Mesenchymal stem cell (in vitro differentiated cells and primary cell): ENCODE measurements around the gene CCDC47.

ENCODE experiments used
- DNase-seq: peaks from one replicate; pipeline ENCODE4 v3.0.0-alpha.2; 2013
- H2AFZ ChIP-seq: one replicate; pipeline ENCODE4 v1.6.1; 2013; ENCODE audit warnings: low read depth, mild to moderate bottlenecking, control low read depth, inconsistent platforms, low read length, moderate library complexity
- H2AK5ac ChIP-seq: 2 replicates; pipeline ENCODE4 v1.6.1; 2013; ENCODE audit warnings: low read length, moderate library complexity, mild to moderate bottlenecking, inconsistent platforms; ENCODE audit not compliant: severe bottlenecking
- H2BK120ac ChIP-seq: one replicate; pipeline ENCODE4 v1.6.1; 2013; ENCODE audit warnings: low read depth, mild to moderate bottlenecking, inconsistent platforms, low read length, moderate library complexity
- H2BK12ac ChIP-seq, 2 experiments: one replicate each; pipeline ENCODE4 v1.6.1; 2013; ENCODE audit warnings: inconsistent platforms in 2 of 2, low read length in 2 of 2, mild to moderate bottlenecking in 2 of 2, moderate library complexity in 2 of 2, control low read depth in 1 of 2
- H2BK15ac ChIP-seq: one replicate; pipeline ENCODE4 v1.6.1; 2013; ENCODE audit warnings: mild to moderate bottlenecking, low read depth, inconsistent platforms; ENCODE audit not compliant: poor library complexity, severe bottlenecking
- H2BK5ac ChIP-seq: 2 replicates; pipeline ENCODE4 v1.6.1; 2013; ENCODE audit warnings: low read depth, mild to moderate bottlenecking, low read length, control low read depth, inconsistent platforms; ENCODE audit not compliant: poor library complexity, severe bottlenecking
- H3K14ac ChIP-seq, 2 experiments: one replicate each; pipeline ENCODE4 v1.6.1; 2013; ENCODE audit warnings: inconsistent platforms in 2 of 2, low read length in 2 of 2, control low read depth in 1 of 2, mild to moderate bottlenecking in 1 of 2, moderate library complexity in 1 of 2
- H3K18ac ChIP-seq, 2 experiments: one replicate each; pipeline ENCODE4 v1.6.1; 2013; ENCODE audit warnings: inconsistent platforms in 2 of 2, low read length in 2 of 2, control low read depth in 1 of 2, low read depth in 1 of 2, mild to moderate bottlenecking in 1 of 2
- H3K23ac ChIP-seq, 2 experiments: one replicate each; pipeline ENCODE4 v1.6.1; 2013; ENCODE audit warnings: inconsistent platforms in 2 of 2, low read length in 2 of 2, mild to moderate bottlenecking in 2 of 2, moderate library complexity in 2 of 2, control low read depth in 1 of 2
- H3K27ac ChIP-seq: 2 replicates; pipeline ENCODE4 v1.5.1; 2013; ENCODE audit warnings: mild to moderate bottlenecking, moderate library complexity, low read length, control low read depth, inconsistent platforms; ENCODE audit not compliant: poor library complexity, severe bottlenecking
- H3K27me3 ChIP-seq, 2 experiments: 2 replicates each; pipeline versions ENCODE4 v1.6.1 to v1.7.0; 2013; ENCODE audit warnings: low read length in 2 of 2, mild to moderate bottlenecking in 2 of 2, moderate library complexity in 2 of 2, control low read depth in 1 of 2, inconsistent platforms in 1 of 2; ENCODE audit not compliant: control insufficient read depth in 1 of 2, insufficient read depth in 1 of 2
- H3K36me3 ChIP-seq, 2 experiments: 2 replicates each; pipeline versions ENCODE4 v1.6.1 to v1.7.0; 2013; ENCODE audit warnings: low read length in 2 of 2, control low read depth in 1 of 2, inconsistent platforms in 1 of 2, low read depth in 1 of 2, mild to moderate bottlenecking in 1 of 2; ENCODE audit not compliant: insufficient read depth in 2 of 2, control insufficient read depth in 1 of 2
- H3K4ac ChIP-seq, 2 experiments: one replicate each; pipeline ENCODE4 v1.6.1; 2013; ENCODE audit warnings: inconsistent platforms in 2 of 2, low read length in 2 of 2, mild to moderate bottlenecking in 2 of 2, moderate library complexity in 2 of 2, control low read depth in 1 of 2, low read depth in 1 of 2
- H3K4me1 ChIP-seq: 2 replicates; pipeline ENCODE4 v1.6.1; 2013; ENCODE audit warnings: low read depth, low read length, control low read depth; ENCODE audit not compliant: control insufficient read depth, insufficient read depth
- H3K4me2 ChIP-seq: 2 replicates; pipeline ENCODE4 v1.6.1; 2013; ENCODE audit warnings: low read length, mild to moderate bottlenecking, inconsistent platforms; ENCODE audit not compliant: poor library complexity, severe bottlenecking
- H3K4me3 ChIP-seq, 2 experiments: 2 replicates each; pipeline versions ENCODE4 v1.5.1 to v1.7.0; 2013; ENCODE audit warnings: low read length in 2 of 2, mild to moderate bottlenecking in 2 of 2, control low read depth in 1 of 2, low read depth in 1 of 2; ENCODE audit not compliant: insufficient read depth in 1 of 2
- H3K79me1 ChIP-seq: replicated peaks from 2 replicates; pipeline ENCODE4 v1.6.1; 2013; ENCODE audit warnings: mild to moderate bottlenecking, control low read depth, low read length, inconsistent platforms; ENCODE audit not compliant: poor library complexity, severe bottlenecking
- H3K9ac ChIP-seq: 2 replicates; pipeline ENCODE4 v1.7.0; 2013; ENCODE audit warnings: mild to moderate bottlenecking, low read length, moderate library complexity
- H3K9me3 ChIP-seq: 2 replicates; pipeline ENCODE4 v1.7.0; 2013; ENCODE audit warnings: mild to moderate bottlenecking, low read length; ENCODE audit not compliant: control insufficient read depth
- H4K8ac ChIP-seq: one replicate; pipeline ENCODE4 v1.6.1; 2013; ENCODE audit warnings: inconsistent platforms, mild to moderate bottlenecking, low read length, moderate library complexity
- H4K91ac ChIP-seq: one replicate; pipeline ENCODE4 v1.6.1; 2013; ENCODE audit warnings: mild to moderate bottlenecking, low read length, inconsistent platforms
- WGBS: methylation state at CpG from one replicate; pipeline ENCODE4 v1.1.7; 2013; ENCODE audit warnings: mixed read lengths; 5-methylcytosine and 5-hydroxymethylcytosine counted together

The CCDC47 gene

DNA sequence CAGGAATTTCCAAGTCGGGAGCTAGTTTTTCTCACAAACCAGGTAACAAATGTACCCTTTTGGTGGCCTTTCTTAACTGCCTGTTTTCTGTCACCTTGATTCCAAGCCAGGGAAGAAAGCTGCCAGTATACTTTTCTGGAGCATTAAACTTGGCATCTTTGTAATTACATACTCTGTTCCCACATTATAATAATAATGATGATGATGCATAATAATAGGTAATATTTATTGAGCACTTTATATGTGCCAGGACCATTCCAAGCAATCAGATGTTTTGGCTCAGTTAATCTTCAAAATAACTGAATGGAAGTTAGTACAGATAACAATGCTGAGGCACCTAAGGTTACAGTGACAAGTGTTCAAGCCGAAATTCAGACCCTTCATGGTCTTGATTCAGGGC, 42.7 kb upstream of the CCDC47 start:
- no peak for DNase-seq
- H2BK120ac ChIP-seq, result no peak overlapping the region

DNA sequence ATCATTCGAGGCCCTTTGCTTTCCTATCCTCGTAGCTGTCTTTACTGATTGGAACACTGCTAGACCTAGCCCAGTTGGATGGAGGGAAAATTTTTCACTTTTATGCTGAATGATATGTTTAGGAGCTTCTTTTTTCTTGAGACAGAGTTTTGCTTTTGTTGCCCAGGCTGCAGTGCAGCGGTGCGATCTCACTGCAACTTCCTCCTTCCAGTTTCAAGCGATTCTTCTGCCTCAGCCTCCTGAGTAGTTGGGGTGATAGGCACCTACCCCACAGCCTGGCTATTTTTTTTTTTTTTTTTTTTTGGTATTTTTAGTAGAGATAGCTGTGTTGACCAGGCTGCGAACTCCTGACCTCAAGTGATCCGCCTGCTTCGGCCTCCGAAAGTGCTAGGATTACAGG, 36.6 kb upstream of the CCDC47 start:
- Histone ChIP-seq H2AFZ (no peak overlapping the region), H3K4ac (no peak overlapping the region), H3K9me3 (no peaks in the 10 kb centered on the region), H4K91ac (no peak overlapping the region), H3K27me3 (no peaks in the 10 kb centered on the region), H3K4me3 (no peak overlapping the region), H2AK5ac (no peak overlapping the region), H3K36me3 (peaks cover 37 to 100% of the 10 kb centered on the region in 2 experiments), H3K23ac (no peak overlapping the region), H3K79me1 (peaks cover 25% of the 10 kb centered on the region), H4K8ac (no peak overlapping the region), H2BK15ac (no peak overlapping the region), H3K18ac (no peak overlapping the region), H3K9ac (no peak overlapping the region), H2BK5ac (no peak overlapping the region), H3K27ac (no peak overlapping the region), H2BK120ac (no peak overlapping the region), H2BK12ac (no peak overlapping the region), H3K4me2 (no peak overlapping the region), H3K14ac (no peak overlapping the region), H3K4me1 (no peaks in the 10 kb centered on the region)
- no peak for DNase-seq
- WGBS, result 89% methylated on average over 9 of the region's 9 CpGs

More for the DNA sequence above, 42.7 kb upstream of the CCDC47 start:
- H2AK5ac ChIP-seq, result no peak overlapping the region
- no peak overlapping the region for H3K14ac ChIP-seq
- H2BK15ac ChIP-seq, result no peak overlapping the region
- 97% methylated on average over 2 of the region's 2 CpGs for WGBS
- no peak overlapping the region for H2BK12ac ChIP-seq
- H4K91ac ChIP-seq, result no peak overlapping the region
- no peak overlapping the region for H3K4me3 ChIP-seq
- H3K27me3 ChIP-seq, result no peaks in the 10 kb centered on the region
- no peaks in the 10 kb centered on the region for H3K9me3 ChIP-seq
- no peak overlapping the region for H3K4me2 ChIP-seq
- H3K18ac ChIP-seq, result no peak overlapping the region
- H3K4me1 ChIP-seq, result peaks cover 11% of the 10 kb centered on the region
- peaks cover 52 to 100% of the 10 kb centered on the region in 2 experiments for H3K36me3 ChIP-seq
- no peak overlapping the region for H3K27ac ChIP-seq
- peaks cover 23% of the 10 kb centered on the region for H3K79me1 ChIP-seq
- no peak overlapping the region for H3K9ac ChIP-seq
- H2BK5ac ChIP-seq, result no peak overlapping the region
- no peak overlapping the region for H3K4ac ChIP-seq
- no peak overlapping the region for H4K8ac ChIP-seq
- H2AFZ ChIP-seq, result no peak overlapping the region
- H3K23ac ChIP-seq, result no peak overlapping the region

DNA sequence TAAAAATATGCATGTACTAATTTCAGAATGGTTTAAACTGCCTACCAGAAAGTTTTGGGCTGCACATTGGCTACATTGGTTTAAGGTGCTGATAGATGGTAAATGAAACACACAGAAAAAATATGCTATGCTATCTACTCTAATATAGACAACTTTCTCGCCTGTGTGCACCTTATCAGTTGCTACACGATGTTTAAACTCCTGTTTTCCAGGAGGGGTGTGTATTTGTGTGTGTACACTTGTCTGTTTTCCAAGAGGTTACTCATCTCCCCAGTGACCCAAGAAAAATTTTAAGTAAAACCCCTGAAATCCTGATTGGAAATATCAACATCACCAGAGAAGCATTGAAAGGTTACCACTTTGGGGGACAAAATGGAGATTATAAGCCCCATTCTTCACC, 32.2 kb upstream of the CCDC47 start:
- Histone ChIP-seq H2BK5ac (no peak overlapping the region), H3K27me3 (no peaks in the 10 kb centered on the region), H2AK5ac (no peak overlapping the region), H4K8ac (no peak overlapping the region), H3K14ac (no peak overlapping the region), H3K18ac (no peak overlapping the region), H3K27ac (no peak overlapping the region), H3K4me2 (no peak overlapping the region), H2BK12ac (no peak overlapping the region), H3K23ac (no peak overlapping the region), H2BK120ac (no peak overlapping the region), H2BK15ac (no peak overlapping the region), H3K4me3 (no peak overlapping the region), H3K9me3 (no peaks in the 10 kb centered on the region), H3K79me1 (peaks cover 21% of the 10 kb centered on the region), H3K36me3 (peaks cover 39 to 99% of the 10 kb centered on the region in 2 experiments), H3K4me1 (no peaks in the 10 kb centered on the region), H4K91ac (no peak overlapping the region), H2AFZ (no peak overlapping the region), H3K4ac (no peak overlapping the region), H3K9ac (peak overlapping the region; percentile 51)
- WGBS, result no CpG with 5 or more reads among the region's 2 CpGs
- no peak for DNase-seq

DNA sequence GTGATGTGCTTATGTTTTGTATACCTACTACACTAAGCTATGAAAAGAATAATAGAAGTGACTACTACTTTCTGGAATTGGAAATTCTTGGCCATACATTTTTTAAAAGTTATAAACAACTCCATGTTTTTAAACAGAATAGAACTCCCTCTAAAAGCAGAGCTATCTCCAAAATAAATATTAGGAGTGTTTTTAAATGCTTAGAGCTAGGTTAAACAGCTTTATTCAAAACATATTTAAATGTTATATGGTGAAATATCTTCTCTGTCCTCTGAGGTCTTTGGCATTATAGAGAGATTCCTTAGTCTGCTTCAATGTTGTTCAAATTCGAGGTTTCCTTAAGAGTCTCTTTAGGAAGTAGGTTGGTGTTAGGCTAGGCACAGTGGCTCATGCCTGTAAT, 30.9 kb upstream of the CCDC47 start:
- 100% methylated on average over 1 of the region's 1 CpG for WGBS

More for the DNA sequence above, 30.9 kb upstream of the CCDC47 start:
- Histone ChIP-seq H4K8ac (no peak overlapping the region), H3K4ac (no peak overlapping the region), H3K27me3 (no peaks in the 10 kb centered on the region), H3K9me3 (no peaks in the 10 kb centered on the region), H2BK5ac (no peak overlapping the region), H3K14ac (no peak overlapping the region), H2BK12ac (no peak overlapping the region), H2AFZ (no peak overlapping the region), H4K91ac (no peak overlapping the region), H2AK5ac (no peak overlapping the region), H2BK120ac (no peak overlapping the region), H3K27ac (no peak overlapping the region), H3K18ac (no peak overlapping the region), H3K4me1 (no peaks in the 10 kb centered on the region), H3K23ac (no peak overlapping the region), H3K36me3 (peaks cover 35 to 99% of the 10 kb centered on the region in 2 experiments), H3K4me2 (no peak overlapping the region), H3K4me3 (no peak overlapping the region), H3K79me1 (peaks cover 24% of the 10 kb centered on the region), H3K9ac (no peak overlapping the region), H2BK15ac (no peak overlapping the region)
- DNase-seq, result no peak
